Testis (tissue), 2 donors: ENCODE measurements around the gene RAPH1.

Experiments used
- CTCF ChIP-seq, 3 experiments: fragments of 450-650 bp in 2 of 3; fragments of 200-600 bp in 1 of 3; sonication (generic) in 1 of 3; IDR thresholded peaks; one replicate each; pipeline ENCODE4 v1.5.1; 2016 to 2019; ENCODE audit warnings: antibody characterized with exemption in 3 of 3, mild to moderate bottlenecking in 2 of 3, moderate library complexity in 1 of 3
- POLR2A ChIP-seq: fragments of 450-650 bp; IDR thresholded peaks from one replicate; pipeline ENCODE4 v1.6.1; 2017; ENCODE audit warnings: antibody characterized with exemption, mild to moderate bottlenecking, moderate library complexity

GRCh38 chr2:203501873-203502272 lies 33.2 kb downstream of the RAPH1 start:
- TF ChIP-seq CTCF (IDR thresholded peaks at IDR 0.05) (no peak), POLR2A (no peak)
